ENCODE measurements around the gene RXFP2. TPM values are rescaled to one million over a fixed set of nuclear protein-coding genes. Genes with fewer than 3 reads are reported as not detected.
A peak's percentile ranks its signal among the peaks of the same experiment; 100 is the strongest.

Gene RXFP2
- total and polyA plus RNA-seq, 9 of the 15 experiments (the other 6 are each of a cell fraction or from before 2014, with no cell fraction given) = not detected

DNA sequence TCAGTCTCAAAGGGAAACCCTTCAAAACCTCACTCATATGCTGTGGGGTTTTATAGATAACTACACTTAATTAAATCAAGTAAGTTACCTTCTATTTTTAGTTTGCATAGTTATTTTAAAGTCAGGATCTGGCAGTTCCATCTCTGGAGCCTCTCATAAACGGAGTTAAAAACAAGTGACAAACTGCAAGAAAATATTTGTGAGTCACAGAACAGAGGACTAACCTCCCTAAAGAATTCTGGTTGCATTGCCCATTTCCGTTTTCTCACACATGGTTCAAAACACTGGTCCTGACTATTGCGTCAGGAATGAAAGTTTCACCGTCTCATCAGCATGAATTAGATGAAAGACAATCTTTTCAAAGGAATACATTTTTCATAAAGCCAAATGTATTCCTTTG is 10.6 kb downstream of the RXFP2 start:
- ChIA-PET POLR2A (no interaction called here), CTCF (ENCODE audit: low intra/inter-chr PET ratio) (no interaction called here)
- BruUV-seq (replicated peaks) = no TSS peak
- TF ChIP-seq, protein P1, sequence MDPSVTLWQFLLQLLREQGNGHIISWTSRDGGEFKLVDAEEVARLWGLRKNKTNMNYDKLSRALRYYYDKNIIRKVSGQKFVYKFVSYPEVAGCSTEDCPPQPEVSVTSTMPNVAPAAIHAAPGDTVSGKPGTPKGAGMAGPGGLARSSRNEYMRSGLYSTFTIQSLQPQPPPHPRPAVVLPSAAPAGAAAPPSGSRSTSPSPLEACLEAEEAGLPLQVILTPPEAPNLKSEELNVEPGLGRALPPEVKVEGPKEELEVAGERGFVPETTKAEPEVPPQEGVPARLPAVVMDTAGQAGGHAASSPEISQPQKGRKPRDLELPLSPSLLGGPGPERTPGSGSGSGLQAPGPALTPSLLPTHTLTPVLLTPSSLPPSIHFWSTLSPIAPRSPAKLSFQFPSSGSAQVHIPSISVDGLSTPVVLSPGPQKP (CRISPR knock-in tag; IDR thresholded peaks at IDR 0.05) = no peak
- TF ChIP-seq ZKSCAN3 (CRISPR knock-in tag; IDR thresholded peaks at IDR 0.05) (no peak), KLF6 (CRISPR knock-in tag; IDR thresholded peaks at IDR 0.05; ENCODE audit: borderline replicate concordance) (no peak), ZNF41 (CRISPR knock-in tag; conservative IDR thresholded peaks at IDR 0.05) (no peak), POU5F1 (IDR thresholded peaks at IDR 0.05; ENCODE audit: borderline replicate concordance, low read depth, low read length, partially characterized antibody) (no peak)
- H3K79me2 ChIP-seq (ENCODE audit: control insufficient read depth, insufficient read depth, low read length) = no peaks in the 10 kb centered on the region
- H3K36me3 ChIP-seq (ENCODE audit: control insufficient read depth, insufficient read depth, low read length) = no peaks in the 10 kb centered on the region
- H4K20me1 ChIP-seq (replicated peaks; ENCODE audit: control insufficient read depth, insufficient read depth, low read length) = no peaks in the 10 kb centered on the region
- H3K9ac ChIP-seq (ENCODE audit: insufficient read depth in 1 of 2, low read depth in 2 of 2, low read length in 2 of 2) = no peak overlapping the region
- H3K9me1 ChIP-seq (ENCODE audit: control insufficient read depth, insufficient read depth, low read length) = no peaks in the 10 kb centered on the region
- no peaks in the 10 kb centered on the region; a peak in 1 of 5 replicates for H3K27me3 ChIP-seq (ENCODE audit: control insufficient read depth in 2 of 2, insufficient read depth in 2 of 2, low read length in 2 of 2)
- H3K27ac ChIP-seq (ENCODE audit: extremely low read depth, low read depth, low read length) = no peak overlapping the region
- WGBS (ENCODE audit: insufficient coverage, low coverage, missing lambda C conversion rate) = 3% methylated on average over 4 of the region's 4 CpGs
- no peaks in the 10 kb centered on the region for H3K9me3 ChIP-seq (replicated peaks; ENCODE audit: control insufficient read depth, insufficient read depth, low read depth, low read length)
- DNase-seq (ENCODE audit: extremely low read depth in 1 of 4, low spot score in 3 of 4) (no peak), ATAC-seq (no peak), FAIRE-seq (no peak)
- intact Hi-C loops (cut with micrococcal nuclease) = no loop called here
- no peak overlapping the region for H3K4me2 ChIP-seq (ENCODE audit: insufficient read depth, low read length)
- no peak overlapping the region for H3K4me3 ChIP-seq
- H2AFZ ChIP-seq (ENCODE audit: low read depth, low read length) = no peak overlapping the region
- H3K4me1 ChIP-seq (replicated peaks in 1 of 2; ENCODE audit: control insufficient read depth in 2 of 2, insufficient read depth in 2 of 2, low read length in 2 of 2) = no peaks in the 10 kb centered on the region
- in situ Hi-C loops (cut with MboI) = loop anchor here (25.0 kb wide), 1 partner anchor 513 kb away; no protein-coding TSS in a partner anchor

DNA sequence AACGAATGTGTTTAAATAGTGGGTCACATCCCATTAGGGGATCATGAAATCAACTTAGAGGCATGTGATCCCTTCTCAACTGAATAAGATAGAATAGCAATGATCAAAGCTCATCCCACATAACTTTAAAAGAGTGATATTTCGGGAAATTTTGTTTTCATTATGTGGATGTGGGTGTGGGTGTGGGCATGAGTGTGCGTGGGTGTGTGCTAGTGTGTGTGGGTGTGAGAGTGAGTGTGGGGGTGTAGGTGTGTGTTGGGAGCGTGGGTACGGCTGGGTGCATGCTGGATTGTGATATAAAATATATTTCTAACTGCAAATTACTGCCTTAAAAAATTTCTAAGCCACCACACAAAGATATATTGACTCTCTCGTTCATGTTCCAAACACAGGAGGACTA is 15.9 kb downstream of the RXFP2 start:
- no peaks in the 10 kb centered on the region for H3K4me1 ChIP-seq (replicated peaks in 1 of 2; ENCODE audit: control insufficient read depth in 2 of 2, insufficient read depth in 2 of 2, low read length in 2 of 2)
- H3K4me3 ChIP-seq = no peak overlapping the region
- in situ Hi-C loops (cut with MboI) = no loop called here
- H3K9ac ChIP-seq (ENCODE audit: insufficient read depth in 1 of 2, low read depth in 2 of 2, low read length in 2 of 2) = no peak overlapping the region
- H3K79me2 ChIP-seq (ENCODE audit: control insufficient read depth, insufficient read depth, low read length) = no peaks in the 10 kb centered on the region
- WGBS (ENCODE audit: insufficient coverage, low coverage, missing lambda C conversion rate) = 3% methylated on average over 6 of the region's 6 CpGs
- POLR2A ChIA-PET = no interaction called here
- TF ChIP-seq, protein P2, sequence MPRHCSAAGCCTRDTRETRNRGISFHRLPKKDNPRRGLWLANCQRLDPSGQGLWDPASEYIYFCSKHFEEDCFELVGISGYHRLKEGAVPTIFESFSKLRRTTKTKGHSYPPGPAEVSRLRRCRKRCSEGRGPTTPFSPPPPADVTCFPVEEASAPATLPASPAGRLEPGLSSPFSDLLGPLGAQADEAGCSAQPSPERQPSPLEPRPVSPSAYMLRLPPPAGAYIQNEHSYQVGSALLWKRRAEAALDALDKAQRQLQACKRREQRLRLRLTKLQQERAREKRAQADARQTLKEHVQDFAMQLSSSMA (CRISPR knock-in tag; IDR thresholded peaks at IDR 0.05) = no peak
- TF ChIP-seq EGR1 (conservative IDR thresholded peaks at IDR 0.05) (peak; percentile 49; the same call in 1 of the 2 replicates), CC2D1A (IDR thresholded peaks at IDR 0.05) (no peak)
- H3K27ac ChIP-seq (ENCODE audit: extremely low read depth, low read depth, low read length) = no peak overlapping the region
- no peaks in the 10 kb centered on the region for H3K36me3 ChIP-seq (ENCODE audit: control insufficient read depth, insufficient read depth, low read length)
- CTCF ChIA-PET (ENCODE audit: low intra/inter-chr PET ratio) = no interaction called here
- no peaks in the 10 kb centered on the region for H3K9me1 ChIP-seq (ENCODE audit: control insufficient read depth, insufficient read depth, low read length)
- ATAC-seq = no peak
- intact Hi-C loops (cut with micrococcal nuclease) = no loop called here
- no peaks in the 10 kb centered on the region for H3K9me3 ChIP-seq (replicated peaks; ENCODE audit: control insufficient read depth, insufficient read depth, low read depth, low read length)
- no peak for DNase-seq (ENCODE audit: extremely low read depth in 1 of 4, low spot score in 3 of 4)
- H4K20me1 ChIP-seq (replicated peaks; ENCODE audit: control insufficient read depth, insufficient read depth, low read length) = no peaks in the 10 kb centered on the region
- no peak overlapping the region for H2AFZ ChIP-seq (ENCODE audit: low read depth, low read length)
- no peaks in the 10 kb centered on the region; a peak in 1 of 5 replicates for H3K27me3 ChIP-seq (ENCODE audit: control insufficient read depth in 2 of 2, insufficient read depth in 2 of 2, low read length in 2 of 2)
- FAIRE-seq = no peak
- no peak overlapping the region for H3K4me2 ChIP-seq (ENCODE audit: insufficient read depth, low read length)
- BruUV-seq (replicated peaks) = no TSS peak

Data from K562 (cell line).